Myocyte (in vitro differentiated cells): ENCODE data around the gene XPNPEP2. TPM values are rescaled to one million over a fixed set of nuclear protein-coding genes. Genes with fewer than 3 reads are reported as not detected.
A peak's percentile ranks its signal among the peaks of the same experiment; 100 is the strongest.

ENCODE experiments used
- DNase-seq: peaks from one replicate; pipeline ENCODE4 v3.0.0-alpha.2; 2012; ENCODE audit warnings: low read depth
- polyA plus RNA-seq: library from polyadenylated mRNA; unstranded; fragments of >200 nt; gene quantifications from one replicate; pipeline ENCODE4 v1.2.1, GENCODE V29; 2012; ENCODE audit warnings: missing spikeins
- total RNA-seq: library from RNA; depleted of rRNA; stranded (reverse); fragments of >200 nt; gene quantifications from 2 replicates; pipeline ENCODE4 v1.2.3, GENCODE V29; 2014

The XPNPEP2 gene, protein sequence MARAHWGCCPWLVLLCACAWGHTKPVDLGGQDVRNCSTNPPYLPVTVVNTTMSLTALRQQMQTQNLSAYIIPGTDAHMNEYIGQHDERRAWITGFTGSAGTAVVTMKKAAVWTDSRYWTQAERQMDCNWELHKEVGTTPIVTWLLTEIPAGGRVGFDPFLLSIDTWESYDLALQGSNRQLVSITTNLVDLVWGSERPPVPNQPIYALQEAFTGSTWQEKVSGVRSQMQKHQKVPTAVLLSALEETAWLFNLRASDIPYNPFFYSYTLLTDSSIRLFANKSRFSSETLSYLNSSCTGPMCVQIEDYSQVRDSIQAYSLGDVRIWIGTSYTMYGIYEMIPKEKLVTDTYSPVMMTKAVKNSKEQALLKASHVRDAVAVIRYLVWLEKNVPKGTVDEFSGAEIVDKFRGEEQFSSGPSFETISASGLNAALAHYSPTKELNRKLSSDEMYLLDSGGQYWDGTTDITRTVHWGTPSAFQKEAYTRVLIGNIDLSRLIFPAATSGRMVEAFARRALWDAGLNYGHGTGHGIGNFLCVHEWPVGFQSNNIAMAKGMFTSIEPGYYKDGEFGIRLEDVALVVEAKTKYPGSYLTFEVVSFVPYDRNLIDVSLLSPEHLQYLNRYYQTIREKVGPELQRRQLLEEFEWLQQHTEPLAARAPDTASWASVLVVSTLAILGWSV
- total RNA-seq: 0.16 TPM in 1 of 2 replicates, not detected in the other
- polyA plus RNA-seq: not detected

DNA sequence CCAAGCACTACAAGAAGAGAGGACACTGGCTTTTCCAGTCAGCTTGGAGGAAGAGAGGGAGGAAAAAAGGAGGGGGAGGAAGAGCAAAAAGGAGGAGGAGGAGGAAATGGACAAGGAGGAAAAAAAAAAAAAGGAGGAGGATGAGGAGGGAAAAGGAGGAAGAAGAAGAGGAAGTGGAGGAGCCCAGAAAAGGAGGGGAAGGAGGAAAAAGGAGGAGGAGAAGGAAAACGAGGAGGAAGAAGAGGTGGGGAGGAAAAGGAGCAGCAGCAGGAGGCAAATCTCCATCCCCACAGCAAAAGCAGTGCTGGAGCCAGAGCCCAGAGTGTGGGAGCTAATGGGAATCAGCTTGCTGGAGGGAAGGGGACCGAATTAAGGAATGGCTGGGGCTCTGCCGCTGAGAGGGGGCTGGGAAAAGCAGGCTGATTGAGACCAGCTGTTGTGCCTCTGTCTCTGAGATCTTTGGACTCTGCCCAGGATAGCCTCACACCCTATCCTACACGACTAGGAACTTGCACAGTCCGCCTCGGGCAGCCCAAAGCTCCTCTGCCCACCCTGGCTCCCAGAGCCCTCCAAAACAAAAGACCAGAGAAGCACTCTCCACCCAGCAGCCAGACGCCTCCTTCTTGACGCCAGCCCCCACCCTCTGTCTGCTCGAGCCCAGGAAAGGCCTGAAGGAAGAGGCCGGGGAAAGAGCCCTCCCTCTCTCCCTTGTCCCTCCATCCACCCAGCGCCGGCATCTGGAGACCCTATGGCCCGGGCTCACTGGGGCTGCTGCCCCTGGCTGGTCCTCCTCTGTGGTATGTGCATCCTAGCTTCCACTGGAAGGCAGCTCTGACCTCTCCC lies at the start of gene XPNPEP2:
XPNPEP2 (plus strand) TSS at position 514 of the 843 bp plus-strand sequence; CDS start at position 749, 235 bp downstream.
- DNase-seq: peak; percentile 42

DNA sequence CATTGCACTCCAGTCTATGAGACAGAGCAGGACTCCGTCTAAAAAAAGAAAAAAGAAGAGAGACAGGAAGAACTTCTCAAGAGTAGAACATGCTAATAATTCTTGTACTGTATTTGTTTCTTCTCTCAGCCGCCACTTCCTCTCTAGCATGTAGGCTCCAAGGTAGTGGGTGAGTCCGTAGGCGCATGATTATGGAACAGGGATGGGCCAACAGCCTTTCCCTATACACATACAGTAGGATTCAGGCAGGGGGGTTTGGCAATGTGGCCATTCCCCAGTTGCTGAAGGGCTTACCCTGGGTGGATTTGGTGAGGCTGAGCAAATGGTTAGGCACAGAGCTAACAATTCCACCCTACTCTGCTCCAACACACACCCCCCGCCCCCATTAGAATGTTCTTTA lies 49.0 kb upstream of the XPNPEP2 start:
- DNase-seq: no peak

DNA sequence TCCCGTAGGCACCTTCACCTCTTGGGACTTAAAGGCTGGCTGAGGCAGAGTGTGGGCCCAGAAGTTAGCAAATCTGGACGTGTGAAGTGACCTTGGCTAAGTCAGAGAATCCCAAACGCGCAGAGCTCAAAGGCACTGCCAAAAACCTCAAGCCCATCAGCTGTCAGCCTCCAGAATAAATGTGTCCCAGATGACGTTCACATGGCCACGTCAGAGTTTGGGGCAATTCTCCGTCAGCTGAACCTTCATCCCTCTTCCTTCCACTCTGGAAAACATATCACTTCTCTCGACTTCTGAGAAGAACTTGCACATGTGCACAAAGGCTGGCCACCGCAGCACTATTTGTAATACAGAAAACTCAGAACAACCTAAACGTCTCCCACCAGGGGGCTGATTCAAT lies 48.3 kb upstream of the XPNPEP2 start:
- DNase-seq: peak; percentile 80

DNA sequence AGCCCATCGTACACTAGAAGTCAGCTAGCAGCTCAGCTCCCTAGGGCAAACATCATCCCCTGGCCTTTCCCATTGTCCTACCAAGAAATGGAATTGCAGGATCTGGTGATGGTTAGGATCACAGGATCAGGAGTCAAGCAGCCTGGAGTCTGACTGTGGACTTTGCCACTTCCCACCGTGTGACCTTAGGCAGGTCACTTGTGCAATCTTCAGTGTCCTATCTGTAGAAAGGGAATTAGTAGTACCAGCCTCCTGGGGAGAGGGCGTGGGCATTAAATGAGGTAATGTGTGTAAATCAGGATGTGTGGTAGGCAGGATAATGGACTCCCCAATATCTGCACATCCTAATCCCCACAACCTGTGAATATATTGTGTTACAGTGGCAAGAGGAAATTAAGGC lies 45.4 kb upstream of the XPNPEP2 start:
- DNase-seq: no peak

DNA sequence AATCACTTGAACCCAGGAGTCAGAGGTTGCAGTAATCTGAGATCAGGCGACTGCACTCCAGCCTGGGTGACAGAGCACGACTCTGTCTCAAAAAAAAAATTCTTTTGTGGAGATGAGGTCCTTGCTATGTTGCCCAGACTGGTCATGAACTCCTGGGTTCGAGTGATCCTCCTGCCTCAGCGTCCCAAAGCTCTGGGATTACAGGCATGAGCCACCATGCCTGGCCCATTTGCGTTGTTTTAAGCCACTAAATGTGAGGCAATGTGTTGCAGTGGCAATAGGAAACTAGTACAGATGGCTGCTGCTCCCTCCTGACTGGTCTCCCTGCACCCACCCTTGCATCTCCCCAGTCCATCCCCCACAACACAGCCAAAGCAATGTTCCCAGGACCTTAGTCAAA lies 44.0 kb upstream of the XPNPEP2 start:
- DNase-seq: no peak

DNA sequence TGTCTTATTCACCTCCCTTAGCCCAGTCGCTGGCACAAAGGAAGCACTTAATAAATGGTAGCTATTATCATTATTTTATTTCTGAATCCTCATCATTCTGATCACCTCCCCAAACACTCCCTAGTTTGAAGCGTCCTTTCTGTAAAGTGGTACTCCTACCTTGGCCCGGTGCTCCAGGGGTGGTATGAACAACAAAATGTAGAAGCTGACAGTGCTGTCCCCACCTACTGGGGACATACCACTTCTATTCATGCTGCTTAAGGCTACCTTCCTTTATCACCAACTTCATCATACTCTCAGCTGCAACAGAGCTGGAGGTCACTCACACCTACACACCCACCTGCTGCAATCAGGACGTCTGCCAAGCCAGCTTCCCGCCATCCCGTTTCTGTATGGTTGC lies 43.2 kb upstream of the XPNPEP2 start:
- DNase-seq: no peak

DNA sequence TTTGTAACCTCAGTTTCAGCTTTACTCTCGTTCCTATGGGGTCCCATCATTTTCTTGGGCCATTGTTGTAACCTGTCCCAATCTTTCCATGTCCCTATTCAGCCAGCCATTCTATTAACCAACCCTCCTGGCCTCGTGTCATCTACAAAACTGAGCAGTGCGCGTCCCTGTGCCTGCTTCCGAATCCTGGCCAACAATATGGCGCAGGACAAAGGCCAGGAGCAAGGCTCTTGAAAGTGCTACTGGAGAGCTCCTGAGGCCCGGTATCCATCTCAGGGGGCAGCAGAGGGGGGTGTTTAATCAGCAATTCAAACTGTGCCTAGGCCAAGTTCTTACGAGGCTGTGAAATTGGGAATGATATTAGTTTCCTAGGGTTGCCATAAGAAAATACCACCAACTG lies 42.8 kb upstream of the XPNPEP2 start:
- DNase-seq: no peak

DNA sequence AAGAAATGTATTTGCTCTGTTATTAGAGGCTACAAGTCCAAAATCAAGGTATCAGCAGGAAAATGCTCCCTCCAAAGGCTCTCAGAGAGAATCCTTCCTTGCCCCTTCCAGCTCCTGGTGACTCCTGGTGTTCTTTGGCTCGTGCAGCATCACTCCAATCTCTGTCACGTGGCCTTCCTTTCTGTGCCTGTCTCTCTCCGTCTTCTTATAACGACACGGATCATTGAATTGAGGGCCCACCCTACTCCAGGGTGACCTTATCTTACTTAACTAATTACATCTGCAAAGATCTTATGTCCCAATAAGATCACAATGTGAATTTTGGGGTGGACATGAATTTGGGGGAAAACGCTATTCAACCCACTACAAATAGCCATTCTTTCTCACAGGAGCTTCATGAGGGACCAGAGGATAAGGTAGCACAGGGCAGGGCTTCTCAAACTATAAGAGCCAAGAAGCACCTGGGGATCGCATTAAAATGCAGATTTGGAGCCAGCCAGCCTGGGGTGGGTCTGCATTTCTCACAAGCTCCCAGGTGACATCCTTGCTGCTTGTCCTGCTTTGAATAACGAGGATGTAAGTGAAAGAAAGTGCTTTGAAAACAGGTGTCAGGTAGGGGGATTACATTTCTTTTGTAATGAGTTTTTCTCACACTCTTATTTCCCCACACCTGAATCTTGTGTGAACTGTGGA lies 42.2 kb upstream of the XPNPEP2 start:
- no peak for DNase-seq

DNA sequence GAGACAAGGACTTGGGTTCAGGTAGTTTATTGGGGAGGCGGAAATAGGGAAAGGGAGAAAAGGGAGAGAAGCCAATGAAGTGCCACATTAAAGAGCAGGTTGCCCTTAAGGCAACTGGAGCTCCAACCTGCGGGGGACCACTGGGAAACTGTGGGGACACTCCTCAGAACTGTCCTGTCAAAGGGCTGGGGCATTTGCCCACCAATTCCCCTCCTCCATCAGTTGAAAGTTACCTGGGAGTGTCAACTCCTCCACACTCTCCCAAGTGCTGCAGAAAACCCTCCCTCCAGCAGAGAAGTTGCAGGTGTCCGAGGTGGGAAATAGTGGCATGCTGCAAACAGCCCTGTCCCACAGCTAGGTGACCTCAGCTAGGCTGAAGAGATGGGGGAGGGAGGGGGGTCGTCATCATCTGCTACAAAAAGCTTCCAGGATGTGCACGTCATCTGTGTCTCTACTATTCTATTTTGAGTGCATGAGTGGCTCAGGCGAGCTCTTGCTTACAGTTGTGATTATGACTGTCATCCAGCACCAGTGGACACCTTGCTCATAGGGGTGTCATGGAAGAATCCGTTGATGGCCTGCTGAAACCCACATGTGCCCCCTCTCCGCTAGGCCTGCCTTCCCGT lies 41.5 kb upstream of the XPNPEP2 start:
- DNase-seq: no peak

DNA sequence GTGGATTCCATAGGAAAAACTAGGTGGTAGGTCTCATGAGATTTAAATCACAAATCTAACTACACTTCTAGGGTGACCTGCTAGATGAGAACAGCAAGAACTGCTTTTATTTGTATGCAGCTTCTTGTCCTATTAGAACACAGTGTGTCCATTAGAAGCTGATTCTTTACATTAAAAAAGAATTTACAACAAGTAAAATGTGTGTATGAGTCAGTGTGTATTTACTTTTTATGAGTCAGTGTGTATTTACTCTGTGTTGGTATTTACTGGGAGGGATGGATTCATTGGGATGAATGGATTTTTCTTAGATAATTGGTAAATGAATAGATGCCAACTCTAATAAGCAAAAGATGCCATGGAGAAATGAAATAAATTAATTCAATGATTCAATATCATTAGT lies 40.6 kb upstream of the XPNPEP2 start:
- no peak for DNase-seq

DNA sequence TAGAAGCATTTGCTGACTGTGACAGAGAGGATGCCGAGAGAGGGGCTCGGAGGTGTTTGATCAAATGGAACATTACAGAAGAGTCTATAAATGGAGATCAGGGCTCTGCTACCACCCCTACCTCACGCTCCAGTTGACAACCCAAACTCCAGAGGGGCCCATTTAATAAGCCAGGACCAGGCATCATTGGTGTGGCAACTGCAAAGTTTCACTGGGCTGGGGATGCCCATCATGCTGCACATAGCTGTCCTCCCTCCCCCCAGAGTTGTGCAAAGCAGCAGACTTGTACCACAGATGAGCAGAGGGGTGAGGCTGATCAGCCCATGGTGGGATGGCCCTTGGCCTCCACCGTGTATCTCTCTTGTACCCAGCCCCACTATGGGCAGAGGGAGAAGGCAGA lies 38.2 kb upstream of the XPNPEP2 start:
- no peak for DNase-seq

DNA sequence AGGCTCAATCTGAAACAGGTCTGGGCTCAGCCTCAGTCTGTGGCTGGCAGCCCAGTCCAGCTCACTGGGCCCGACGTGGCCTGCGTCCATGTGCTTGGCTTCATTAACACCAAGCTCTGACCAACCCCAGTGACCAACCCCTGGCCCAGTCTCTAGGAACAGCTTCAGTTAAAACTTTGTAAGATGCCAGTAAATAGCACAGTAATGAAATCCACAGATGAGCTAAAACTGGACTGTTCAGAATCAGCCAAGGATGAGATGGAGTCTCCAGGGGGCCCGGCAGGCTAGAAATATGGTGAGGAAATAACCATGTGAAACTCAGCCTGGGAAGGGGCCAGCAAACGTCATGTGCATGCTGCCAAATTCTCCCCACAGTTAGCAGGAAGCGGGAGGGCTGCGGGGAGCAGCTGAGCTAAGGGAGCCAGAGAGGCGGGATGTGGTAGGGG lies 37.1 kb upstream of the XPNPEP2 start:
- no peak for DNase-seq

DNA sequence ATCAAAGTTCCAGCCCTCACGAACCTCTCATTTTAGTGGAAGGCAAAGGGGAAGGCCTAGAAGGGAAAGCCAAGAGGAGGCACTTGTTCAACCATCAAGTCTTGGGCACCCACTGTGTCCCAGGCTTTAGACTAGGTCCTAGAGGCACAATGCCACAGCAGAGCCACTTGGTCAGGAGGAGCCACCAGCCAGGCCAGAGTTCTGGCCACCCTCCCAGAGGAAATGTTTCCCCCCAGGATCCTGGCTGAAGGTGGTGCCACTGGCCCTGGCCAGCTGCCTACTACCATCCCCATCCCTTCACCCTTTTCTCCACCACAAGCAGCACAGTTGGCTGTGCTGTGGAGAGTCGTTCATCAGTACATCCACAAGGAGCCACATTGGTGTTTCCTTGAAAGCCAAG lies 34.3 kb upstream of the XPNPEP2 start:
- DNase-seq: no peak

DNA sequence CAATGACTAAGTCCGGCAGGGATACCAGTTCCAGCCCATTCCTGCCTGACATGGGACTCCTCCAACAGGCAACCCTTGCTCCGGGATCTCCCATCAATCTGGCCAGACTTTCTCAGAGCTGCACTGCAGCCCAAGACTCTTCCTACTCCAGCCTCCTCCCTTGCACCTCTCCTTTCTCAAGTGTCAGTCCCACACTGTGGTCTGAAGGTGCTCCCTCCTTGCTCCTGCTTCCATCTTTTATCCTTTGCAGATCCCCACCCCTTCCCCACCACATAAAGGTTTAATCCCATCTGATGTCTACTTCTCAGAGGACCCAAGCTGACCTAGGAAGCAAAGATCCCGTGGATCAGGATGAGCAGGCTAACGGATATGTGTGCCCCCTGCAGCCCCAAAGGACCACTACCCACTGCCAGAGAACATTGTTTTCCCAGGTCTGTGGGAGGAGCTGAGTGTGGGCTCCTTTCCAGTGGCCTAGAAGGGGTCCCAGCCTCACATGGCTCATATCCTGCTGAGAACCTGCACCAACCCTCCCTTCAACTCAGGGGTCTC lies 33.3 kb upstream of the XPNPEP2 start:
- DNase-seq: no peak

DNA sequence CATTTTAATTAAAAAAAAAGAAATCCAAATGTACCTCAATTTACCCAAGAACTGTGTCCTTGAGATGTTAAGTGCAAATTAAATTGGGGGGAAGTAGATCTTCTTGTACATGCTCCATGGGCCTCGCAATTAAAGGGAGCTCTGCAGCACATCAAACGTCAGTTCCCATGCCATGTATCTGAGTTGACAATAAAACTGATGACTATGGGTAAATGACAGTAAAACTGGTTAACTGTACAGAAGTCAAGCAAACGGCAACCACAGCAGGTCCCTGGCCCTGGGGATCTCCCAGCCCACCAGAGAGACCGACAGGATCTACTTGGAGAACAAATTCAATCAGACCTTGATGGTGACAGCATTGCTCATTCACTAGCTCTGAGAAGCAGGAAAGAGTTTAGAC lies 32.8 kb upstream of the XPNPEP2 start:
- DNase-seq: no peak

DNA sequence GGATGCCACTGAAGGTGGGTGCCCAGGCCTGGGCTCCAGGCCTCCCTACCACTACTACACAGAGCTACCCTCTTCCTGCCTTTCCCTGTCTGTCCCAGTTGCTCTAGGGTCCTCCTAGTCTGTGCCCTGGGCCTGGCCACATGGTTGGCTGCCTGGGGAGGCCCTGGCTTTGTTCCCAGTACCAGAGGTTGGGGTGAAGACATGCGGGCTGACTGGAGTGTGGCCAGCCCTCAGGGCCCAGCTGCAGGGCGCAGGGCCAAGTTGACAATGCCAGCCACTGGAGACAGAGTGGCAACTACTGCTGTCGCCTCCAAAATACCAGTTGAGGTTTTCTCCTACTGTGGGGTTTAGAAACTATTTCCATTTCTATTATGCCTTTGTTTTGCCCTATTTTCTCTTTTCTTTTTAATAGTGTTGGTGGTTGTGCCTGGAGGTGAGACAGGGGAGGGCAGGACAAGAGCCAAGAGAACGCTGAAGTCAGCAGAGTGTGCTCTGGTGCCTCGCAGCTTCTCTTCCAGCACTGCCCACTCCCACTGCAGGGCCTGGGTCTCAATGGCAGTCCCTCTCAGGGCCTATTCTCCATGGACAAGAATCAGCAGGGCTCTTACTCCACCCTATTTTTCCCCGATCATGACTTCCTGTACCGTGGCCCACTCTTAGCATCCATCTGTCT lies 32.2 kb upstream of the XPNPEP2 start:
- peak; percentile 89 for DNase-seq

DNA sequence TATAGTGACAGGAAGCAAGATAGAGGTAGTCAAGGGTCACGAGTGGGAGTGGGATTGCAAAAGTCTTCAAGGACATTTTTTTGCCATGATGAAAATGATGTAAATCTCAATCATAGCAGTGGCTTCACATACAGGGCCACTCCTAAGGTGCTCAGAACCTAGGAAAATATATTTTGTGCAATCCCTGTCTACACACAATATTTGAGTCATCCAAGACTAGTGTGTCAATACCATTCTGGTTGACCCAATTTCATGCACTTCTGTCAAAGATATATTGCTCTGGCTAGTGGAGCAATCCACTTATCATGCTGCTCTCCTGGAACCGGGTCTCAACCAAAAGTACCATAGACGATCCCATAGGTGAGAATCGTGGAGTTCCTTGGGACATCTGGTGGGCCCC lies 24.2 kb upstream of the XPNPEP2 start:
- no peak for DNase-seq

DNA sequence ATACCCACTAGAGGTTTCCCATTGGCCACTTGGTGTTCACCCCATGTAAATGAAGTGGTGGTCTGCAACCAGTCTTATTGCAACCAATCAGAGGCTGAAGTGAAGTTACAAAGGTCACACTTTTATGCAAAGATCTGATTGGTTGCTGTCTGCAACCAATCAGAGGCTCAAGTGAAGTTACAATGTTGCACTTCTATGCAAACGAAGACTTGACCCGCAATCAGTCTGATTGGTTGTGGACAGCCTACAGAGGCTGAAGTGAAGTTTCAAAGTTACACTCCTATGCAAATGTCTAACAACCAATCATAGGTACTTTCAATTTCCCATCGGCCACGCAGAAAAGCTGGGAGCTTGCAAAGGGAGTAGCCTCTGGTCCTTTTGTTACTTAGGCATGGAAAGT lies 22.3 kb upstream of the XPNPEP2 start:
- no peak for DNase-seq

DNA sequence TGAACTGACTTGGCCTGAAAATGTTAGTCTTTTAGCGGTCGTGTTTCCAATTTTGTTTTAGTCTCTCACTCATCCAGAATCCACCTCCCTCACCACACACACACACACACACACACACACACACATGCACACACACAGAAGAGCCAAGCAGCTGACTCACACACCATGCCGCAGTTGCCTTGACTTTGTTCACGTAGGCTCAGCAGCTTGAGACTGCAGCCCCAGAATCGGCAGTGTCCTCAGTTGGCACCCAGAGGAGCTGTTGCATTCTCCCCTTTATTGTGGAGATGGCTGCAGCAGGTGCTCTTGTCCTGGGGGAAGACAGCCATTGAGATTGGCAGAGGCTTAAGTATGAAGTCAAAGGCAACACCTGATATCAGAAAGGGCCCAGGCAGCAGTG lies 20.9 kb upstream of the XPNPEP2 start:
- peak; percentile 91 for DNase-seq

DNA sequence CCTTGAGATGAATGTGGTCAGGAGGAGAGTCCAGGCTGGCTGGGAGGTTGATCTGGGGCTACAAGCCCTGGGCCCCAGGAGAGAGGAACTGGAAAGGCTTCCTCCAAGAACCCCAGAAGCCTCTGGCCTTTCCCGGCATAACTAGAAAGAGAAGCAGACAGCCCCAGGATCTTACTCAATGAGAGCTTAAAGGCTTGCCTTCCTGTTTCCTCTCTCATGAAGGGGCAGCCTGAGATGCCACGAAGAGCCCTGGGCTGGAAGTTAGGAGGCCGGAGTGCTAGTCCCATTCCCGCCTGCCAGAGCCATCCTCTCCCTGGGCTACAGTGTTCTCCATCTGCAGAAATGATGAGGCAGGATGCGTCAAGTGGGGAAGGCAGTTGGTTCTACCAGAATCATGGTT lies 20.1 kb upstream of the XPNPEP2 start:
- no peak for DNase-seq
